Gastrocnemius medialis (tissue), 4 donors: ENCODE measurements around the gene INTS7.

Experiments
- POLR2A ChIP-seq, 2 donors: fragments of 450-650 bp; IDR thresholded peaks; one replicate each; pipeline ENCODE4 v1.6.1; 2017; ENCODE audit warnings: antibody characterized with exemption in 2 of 2, mild to moderate bottlenecking in 2 of 2, moderate library complexity in 2 of 2
- TF ChIP-seq, protein P1 (sequence below), 5 experiments: fragments of 450-650 bp in 3 of 5; fragments of 200-600 bp in 2 of 5; sonication (generic) in 2 of 5; IDR thresholded peaks in 4 of 5; conservative IDR thresholded peaks in 1 of 5; 1 replicate in 4 of 5; 2 replicates in 1 of 5; pipeline ENCODE4 v1.5.1; 2016 to 2019; ENCODE audit warnings: antibody characterized with exemption in 5 of 5, mild to moderate bottlenecking in 3 of 5, moderate library complexity in 3 of 5

- TF ChIP-seq, protein P1, sequence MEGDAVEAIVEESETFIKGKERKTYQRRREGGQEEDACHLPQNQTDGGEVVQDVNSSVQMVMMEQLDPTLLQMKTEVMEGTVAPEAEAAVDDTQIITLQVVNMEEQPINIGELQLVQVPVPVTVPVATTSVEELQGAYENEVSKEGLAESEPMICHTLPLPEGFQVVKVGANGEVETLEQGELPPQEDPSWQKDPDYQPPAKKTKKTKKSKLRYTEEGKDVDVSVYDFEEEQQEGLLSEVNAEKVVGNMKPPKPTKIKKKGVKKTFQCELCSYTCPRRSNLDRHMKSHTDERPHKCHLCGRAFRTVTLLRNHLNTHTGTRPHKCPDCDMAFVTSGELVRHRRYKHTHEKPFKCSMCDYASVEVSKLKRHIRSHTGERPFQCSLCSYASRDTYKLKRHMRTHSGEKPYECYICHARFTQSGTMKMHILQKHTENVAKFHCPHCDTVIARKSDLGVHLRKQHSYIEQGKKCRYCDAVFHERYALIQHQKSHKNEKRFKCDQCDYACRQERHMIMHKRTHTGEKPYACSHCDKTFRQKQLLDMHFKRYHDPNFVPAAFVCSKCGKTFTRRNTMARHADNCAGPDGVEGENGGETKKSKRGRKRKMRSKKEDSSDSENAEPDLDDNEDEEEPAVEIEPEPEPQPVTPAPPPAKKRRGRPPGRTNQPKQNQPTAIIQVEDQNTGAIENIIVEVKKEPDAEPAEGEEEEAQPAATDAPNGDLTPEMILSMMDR (IDR thresholded peaks at IDR 0.05 in 4 of 5, conservative IDR thresholded peaks at IDR 0.05 in 1 of 5), result no peak
- no peak for TF ChIP-seq POLR2A (IDR thresholded peaks at IDR 0.05)
Observed at GRCh38 chr1:211891708-211892107, 143.6 kb downstream of the INTS7 start.
